ENCODE data around the gene GALNT4.

GALNT4 gene

DNA sequence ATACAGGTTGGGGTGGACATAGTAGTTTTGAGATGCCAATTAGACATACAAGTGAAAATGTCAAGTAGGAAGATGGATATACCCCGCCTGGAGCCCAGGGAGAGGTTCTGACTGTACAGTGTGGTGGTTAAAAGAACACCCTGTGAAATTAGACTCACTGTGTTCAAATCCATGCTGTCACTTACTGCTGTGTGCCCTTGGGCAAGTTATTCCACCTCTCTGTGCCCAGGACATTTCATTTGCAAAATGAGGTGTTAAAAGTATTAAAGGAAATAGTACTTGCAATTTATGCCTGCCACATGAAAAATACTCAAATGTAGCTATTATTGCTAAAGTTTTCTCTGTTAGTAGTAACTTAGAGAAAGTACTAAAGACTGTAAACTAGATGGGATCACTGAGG, 18.5 kb downstream of the GALNT4 start:
- Histone ChIP-seq H3K4me1 (ENCODE audit: control insufficient read depth, low read length) (no peaks in the 10 kb centered on the region), H3K4me2 (ENCODE audit: low read length) (no peak overlapping the region), H3K9me3 (ENCODE audit: control insufficient read depth, insufficient read depth, low read length) (no peaks in the 10 kb centered on the region), H3K27me3 (ENCODE audit: control insufficient read depth, low read length) (no peaks in the 10 kb centered on the region), H3K9me2 (replicated peaks; ENCODE audit: control insufficient read depth, low read length) (no peaks in the 10 kb centered on the region), H3K36me3 (ENCODE audit: control insufficient read depth, low read length) (no peaks in the 10 kb centered on the region), H3K4me3 (ENCODE audit: low read length) (no peak overlapping the region), H3K27ac (ENCODE audit: low read depth, low read length) (no peak overlapping the region), H3K79me2 (ENCODE audit: control insufficient read depth, low read length) (no peaks in the 10 kb centered on the region), H3F3A (ENCODE audit: control insufficient read depth, insufficient read depth) (no peaks in the 10 kb centered on the region), H4K20me1 (ENCODE audit: control insufficient read depth, insufficient read depth, low read depth, low read length) (no peaks in the 10 kb centered on the region; the same call in 1 of the 2 replicates)
- no peak for TF ChIP-seq EZH2phosphoT487 (IDR thresholded peaks at IDR 0.05; ENCODE audit: borderline replicate concordance, low read length)
- TF ChIP-seq, protein P1, sequence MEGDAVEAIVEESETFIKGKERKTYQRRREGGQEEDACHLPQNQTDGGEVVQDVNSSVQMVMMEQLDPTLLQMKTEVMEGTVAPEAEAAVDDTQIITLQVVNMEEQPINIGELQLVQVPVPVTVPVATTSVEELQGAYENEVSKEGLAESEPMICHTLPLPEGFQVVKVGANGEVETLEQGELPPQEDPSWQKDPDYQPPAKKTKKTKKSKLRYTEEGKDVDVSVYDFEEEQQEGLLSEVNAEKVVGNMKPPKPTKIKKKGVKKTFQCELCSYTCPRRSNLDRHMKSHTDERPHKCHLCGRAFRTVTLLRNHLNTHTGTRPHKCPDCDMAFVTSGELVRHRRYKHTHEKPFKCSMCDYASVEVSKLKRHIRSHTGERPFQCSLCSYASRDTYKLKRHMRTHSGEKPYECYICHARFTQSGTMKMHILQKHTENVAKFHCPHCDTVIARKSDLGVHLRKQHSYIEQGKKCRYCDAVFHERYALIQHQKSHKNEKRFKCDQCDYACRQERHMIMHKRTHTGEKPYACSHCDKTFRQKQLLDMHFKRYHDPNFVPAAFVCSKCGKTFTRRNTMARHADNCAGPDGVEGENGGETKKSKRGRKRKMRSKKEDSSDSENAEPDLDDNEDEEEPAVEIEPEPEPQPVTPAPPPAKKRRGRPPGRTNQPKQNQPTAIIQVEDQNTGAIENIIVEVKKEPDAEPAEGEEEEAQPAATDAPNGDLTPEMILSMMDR (IDR thresholded peaks at IDR 0.05; ENCODE audit: low read depth, low read length, poor library complexity, severe bottlenecking): no peak

DNA sequence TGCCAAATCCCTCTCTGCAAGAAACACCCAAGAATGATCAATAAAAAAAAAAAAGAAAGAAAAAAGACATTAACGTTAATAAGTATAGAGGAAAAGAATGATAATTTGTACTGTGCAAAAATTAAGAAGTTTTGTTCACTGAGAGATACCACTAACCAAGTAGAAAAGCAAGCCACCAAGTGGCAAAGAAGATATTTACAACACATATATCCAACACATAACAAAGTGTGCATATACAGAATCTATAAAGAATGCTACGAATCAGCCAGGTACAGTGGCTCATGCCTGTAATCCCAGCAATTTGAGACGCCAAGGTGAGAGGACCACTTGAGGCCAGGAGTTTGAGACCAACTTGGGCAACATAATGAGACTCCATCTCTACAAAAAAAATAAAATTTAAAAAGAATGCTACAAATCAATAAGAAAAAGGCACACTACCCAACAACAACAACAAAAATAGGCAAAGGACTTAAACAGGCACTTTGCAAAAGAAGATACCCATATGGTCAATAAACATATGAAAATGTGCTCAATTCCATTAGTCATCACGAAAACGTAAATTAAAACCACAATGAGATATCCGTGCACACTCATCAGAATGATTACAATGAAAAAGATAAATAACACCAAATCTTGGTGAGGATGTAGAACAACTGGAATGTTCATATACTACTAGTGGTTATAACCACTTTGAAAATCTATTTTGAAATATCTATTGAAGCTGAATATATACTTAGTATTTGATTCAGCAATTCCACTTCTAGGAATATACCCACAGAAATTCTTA, 19.8 kb downstream of the GALNT4 start:
- TF ChIP-seq EZH2phosphoT487 (IDR thresholded peaks at IDR 0.05; ENCODE audit: borderline replicate concordance, low read length): no peak
- TF ChIP-seq, protein P1 (IDR thresholded peaks at IDR 0.05; ENCODE audit: low read depth, low read length, poor library complexity, severe bottlenecking): no peak
- Histone ChIP-seq H3K27me3 (ENCODE audit: control insufficient read depth, low read length) (no peaks in the 10 kb centered on the region), H3K36me3 (ENCODE audit: control insufficient read depth, low read length) (no peaks in the 10 kb centered on the region), H3F3A (ENCODE audit: control insufficient read depth, insufficient read depth) (no peaks in the 10 kb centered on the region), H4K20me1 (ENCODE audit: control insufficient read depth, insufficient read depth, low read depth, low read length) (no peaks in the 10 kb centered on the region; the same call in 1 of the 2 replicates), H3K4me3 (ENCODE audit: low read length) (no peak overlapping the region), H3K4me1 (ENCODE audit: control insufficient read depth, low read length) (no peaks in the 10 kb centered on the region), H3K27ac (ENCODE audit: low read depth, low read length) (no peak overlapping the region), H3K79me2 (ENCODE audit: control insufficient read depth, low read length) (no peaks in the 10 kb centered on the region), H3K4me2 (ENCODE audit: low read length) (no peak overlapping the region), H3K9me3 (ENCODE audit: control insufficient read depth, insufficient read depth, low read length) (no peaks in the 10 kb centered on the region), H3K9me2 (replicated peaks; ENCODE audit: control insufficient read depth, low read length) (no peaks in the 10 kb centered on the region)

DNA sequence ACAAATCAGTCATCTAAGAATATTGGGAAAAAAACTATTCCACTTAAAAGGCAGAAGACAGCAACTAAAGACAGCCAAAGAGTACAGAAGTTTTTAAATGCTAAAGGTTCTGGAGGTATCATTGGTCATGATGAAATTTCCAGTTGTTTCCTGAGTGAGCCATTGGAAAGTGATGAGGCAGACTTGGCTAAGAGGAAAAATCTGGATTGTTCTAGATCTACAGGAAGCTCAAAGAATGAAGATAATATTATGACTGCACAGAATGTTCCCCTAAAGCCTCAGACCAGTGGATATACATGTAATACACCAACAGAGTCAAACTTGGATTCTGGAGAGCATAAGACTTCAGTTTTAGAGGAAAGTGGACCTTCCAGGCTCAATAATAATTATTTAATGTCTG, 22.8 kb downstream of the GALNT4 start:
- Histone ChIP-seq H3K36me3 (ENCODE audit: control insufficient read depth, low read length) (no peaks in the 10 kb centered on the region), H3F3A (ENCODE audit: control insufficient read depth, insufficient read depth) (no peaks in the 10 kb centered on the region), H3K4me1 (ENCODE audit: control insufficient read depth, low read length) (no peaks in the 10 kb centered on the region), H3K79me2 (ENCODE audit: control insufficient read depth, low read length) (no peaks in the 10 kb centered on the region), H3K4me3 (ENCODE audit: low read length) (no peak overlapping the region), H4K20me1 (ENCODE audit: control insufficient read depth, insufficient read depth, low read depth, low read length) (no peaks in the 10 kb centered on the region), H3K9me3 (ENCODE audit: control insufficient read depth, insufficient read depth, low read length) (no peaks in the 10 kb centered on the region), H3K27me3 (ENCODE audit: control insufficient read depth, low read length) (no peaks in the 10 kb centered on the region), H3K4me2 (ENCODE audit: low read length) (no peak overlapping the region), H3K9me2 (replicated peaks; ENCODE audit: control insufficient read depth, low read length) (no peaks in the 10 kb centered on the region), H3K27ac (ENCODE audit: low read depth, low read length) (no peak overlapping the region)
- TF ChIP-seq, protein P1 (IDR thresholded peaks at IDR 0.05; ENCODE audit: low read depth, low read length, poor library complexity, severe bottlenecking): no peak
- TF ChIP-seq EZH2phosphoT487 (IDR thresholded peaks at IDR 0.05; ENCODE audit: borderline replicate concordance, low read length): no peak
